Liver (tissue), 9 donors: ENCODE results near the gene YDJC. TPM values are rescaled to one million over a fixed set of nuclear protein-coding genes. Genes with fewer than 3 reads are reported as not detected.
A peak's percentile ranks its signal among the peaks of the same experiment; 100 is the strongest.

Source experiments
- DNase-seq: peaks from one replicate; pipeline ENCODE4 v3.0.0-alpha.2; 2017; ENCODE audit warnings: low spot score
- H3K27ac ChIP-seq, 2 donors: one replicate each; pipeline ENCODE4 v1.7.0; 2013; ENCODE audit warnings: inconsistent platforms in 2 of 2, low read length in 2 of 2, control low read depth in 1 of 2, low read depth in 1 of 2, mild to moderate bottlenecking in 1 of 2
- H3K27me3 ChIP-seq, 4 donors: one replicate each; pipeline versions ENCODE4 v1.6.1 to v1.7.0; 2013; ENCODE audit warnings: low read length in 3 of 4, inconsistent platforms in 1 of 4, mild to moderate bottlenecking in 1 of 4, moderate library complexity in 1 of 4; ENCODE audit not compliant: control insufficient read depth in 4 of 4, insufficient read depth in 4 of 4
- H3K36me3 ChIP-seq, 4 donors: one replicate each; pipeline versions ENCODE4 v1.6.1 to v1.7.0; 2013; ENCODE audit warnings: low read length in 3 of 4, mild to moderate bottlenecking in 3 of 4, low read depth in 1 of 4, moderate library complexity in 1 of 4; ENCODE audit not compliant: control insufficient read depth in 4 of 4, insufficient read depth in 3 of 4
- H3K4me1 ChIP-seq, 4 donors: one replicate each; pipeline versions ENCODE4 v1.6.1 to v1.7.0; 2013; ENCODE audit warnings: low read length in 3 of 4, mild to moderate bottlenecking in 3 of 4, moderate library complexity in 1 of 4; ENCODE audit not compliant: control insufficient read depth in 4 of 4, insufficient read depth in 4 of 4
- H3K4me3 ChIP-seq, 3 donors: one replicate each; pipeline versions ENCODE4 v1.6.1 to v1.7.0; 2013; ENCODE audit warnings: low read length in 3 of 3, control low read depth in 1 of 3, low read depth in 1 of 3, mild to moderate bottlenecking in 1 of 3
- H3K9ac ChIP-seq, 2 donors: one replicate each; pipeline ENCODE4 v1.7.0; 2013; ENCODE audit warnings: low read length in 2 of 2, mild to moderate bottlenecking in 2 of 2, moderate library complexity in 2 of 2, control low read depth in 1 of 2, low read depth in 1 of 2
- H3K9me3 ChIP-seq, 4 donors: one replicate each; pipeline versions ENCODE4 v1.6.1 to v1.7.0; 2013; ENCODE audit warnings: low read length in 3 of 4; ENCODE audit not compliant: control insufficient read depth in 4 of 4
- CTCF ChIP-seq: fragments of 150-350 bp; IDR thresholded peaks from 2 replicates; pipeline ENCODE4 v1.5.1; 2017; ENCODE audit warnings: improper control_type of control experiment, low read depth, low read length; ENCODE audit not compliant: missing input control
- EGR1 ChIP-seq, 2 donors: IDR thresholded peaks; 2 replicates each; pipeline ENCODE4 v1.6.1; 2016 to 2018; ENCODE audit warnings: antibody characterized with exemption in 2 of 2, low read depth in 2 of 2
- FOXA2 ChIP-seq: IDR thresholded peaks from 2 replicates; pipeline ENCODE4 v1.6.1; 2016; ENCODE audit warnings: antibody characterized with exemption
- GABPA ChIP-seq, 2 donors: IDR thresholded peaks in 1 of 2; conservative IDR thresholded peaks in 1 of 2; 2 replicates each; pipeline ENCODE4 v1.6.1; 2016; ENCODE audit warnings: antibody characterized with exemption in 2 of 2, mild to moderate bottlenecking in 1 of 2, moderate library complexity in 1 of 2
- HNF4A ChIP-seq, 2 donors: conservative IDR thresholded peaks; 2 replicates each; pipeline ENCODE4 v1.6.1; 2016; ENCODE audit warnings: antibody characterized with exemption in 2 of 2, mild to moderate bottlenecking in 2 of 2
- HNF4G ChIP-seq: IDR thresholded peaks from 2 replicates; pipeline ENCODE4 v1.6.1; 2016; ENCODE audit warnings: antibody characterized with exemption
- JUND ChIP-seq, 2 donors: IDR thresholded peaks; 2 replicates each; pipeline ENCODE4 v1.6.1; 2016; ENCODE audit warnings: antibody characterized with exemption in 2 of 2
- MAX ChIP-seq: IDR thresholded peaks from 2 replicates; pipeline ENCODE4 v1.6.1; 2016; ENCODE audit warnings: antibody characterized with exemption
- RAD21 ChIP-seq, 2 donors: IDR thresholded peaks; 2 replicates each; pipeline ENCODE4 v1.6.1; 2016; ENCODE audit warnings: antibody characterized with exemption in 2 of 2, mild to moderate bottlenecking in 2 of 2
- RXRA ChIP-seq, 2 donors: IDR thresholded peaks; 2 replicates each; pipeline ENCODE4 v1.6.1; 2017 to 2018; ENCODE audit warnings: antibody characterized with exemption in 2 of 2, mild to moderate bottlenecking in 1 of 2
- SP1 ChIP-seq: IDR thresholded peaks from 2 replicates; pipeline ENCODE4 v1.6.1; 2018; ENCODE audit warnings: antibody characterized with exemption, mild to moderate bottlenecking
- TAF1 ChIP-seq: conservative IDR thresholded peaks from 2 replicates; pipeline ENCODE4 v1.6.1; 2016; ENCODE audit warnings: antibody characterized with exemption, mild to moderate bottlenecking
- YY1 ChIP-seq: IDR thresholded peaks from 2 replicates; pipeline ENCODE4 v1.6.1; 2016; ENCODE audit warnings: antibody characterized with exemption, mild to moderate bottlenecking
- WGBS: extraction: QIAGEN DNeasy Blood & Tissue Kit; methylation state at CpG from one replicate; pipeline ENCODE4 v1.1.7; 2013; 5-methylcytosine and 5-hydroxymethylcytosine counted together
- polyA plus RNA-seq, 2 donors: library from polyadenylated mRNA; stranded (reverse) in 1 of 2; unstranded in 1 of 2; fragments of 200-250 nt in 1 of 2; fragments of >200 nt in 1 of 2; fragmentation: Nextera tagmentation in 1 of 2; extraction: Ambion mirVana in 1 of 2; gene quantifications; one replicate each; pipeline versions ENCODE4 v1.2.1 to v1.2.3, GENCODE V29; 2013 to 2015
- total RNA-seq, 2 donors: library from RNA; depleted of rRNA; stranded (reverse); fragments of >200 nt; gene quantifications; one replicate each; pipeline ENCODE4 v1.2.3, GENCODE V29; 2014
- TF ChIP-seq, protein P1 (sequence below): IDR thresholded peaks from 2 replicates; pipeline ENCODE4 v1.6.1; 2016; ENCODE audit warnings: antibody characterized with exemption, mild to moderate bottlenecking
- donor health status: healthy.
- donor health status: healthy.
- donor health status: healthy.
- donor health status: healthy.
- donor health status: healthy.

The YDJC gene
- total and polyA plus RNA-seq, 4 donors: 8.0 to 18.7 (median 8.3) TPM

DNA sequence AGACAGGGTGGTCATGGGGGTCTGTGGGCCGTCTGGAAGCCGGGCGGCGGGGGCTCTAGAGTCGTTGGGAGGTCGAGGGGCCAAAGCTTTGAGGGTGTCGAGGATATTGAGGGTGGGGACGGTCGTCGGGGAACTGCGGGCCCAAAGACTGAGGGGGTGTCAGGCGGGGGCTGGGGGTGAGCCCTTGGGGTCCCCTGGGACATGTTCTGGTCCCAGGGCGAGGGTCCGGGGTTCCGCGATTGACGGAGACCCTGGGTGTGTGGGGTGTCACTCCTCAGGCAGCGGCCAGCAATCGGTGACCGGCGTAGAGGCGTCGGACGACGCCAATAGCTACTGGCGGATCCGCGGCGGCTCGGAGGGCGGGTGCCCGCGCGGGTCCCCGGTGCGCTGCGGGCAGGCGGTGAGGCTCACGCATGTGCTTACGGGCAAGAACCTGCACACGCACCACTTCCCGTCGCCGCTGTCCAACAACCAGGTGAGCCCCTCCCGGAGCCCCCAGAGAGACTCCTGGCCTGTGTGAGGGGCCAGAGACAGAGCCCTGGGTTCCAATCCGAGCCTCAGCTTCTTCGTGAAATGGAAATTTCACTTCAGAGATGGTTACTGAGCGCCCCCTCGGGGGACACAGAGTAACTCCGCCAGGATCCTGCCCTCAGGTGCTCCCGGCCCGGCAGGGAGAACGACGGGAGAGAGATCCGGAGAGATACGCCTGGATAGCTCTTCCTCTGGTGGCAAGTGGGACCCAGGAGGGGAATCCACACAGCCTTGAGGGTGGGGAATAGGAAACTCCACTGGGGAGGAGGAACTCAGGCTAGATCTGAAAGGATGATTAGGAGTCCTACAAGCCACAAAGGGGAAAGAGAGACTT, 13.0 kb upstream of the YDJC start:
- peak overlapping the region; percentile 81 to 88 (median 87) for H3K4me3 ChIP-seq
- H3K9ac ChIP-seq: no peak overlapping the region
- peak; percentile 62 for DNase-seq
- no peaks in the 10 kb centered on the region for H3K27me3 ChIP-seq
- no peaks in the 10 kb centered on the region for H3K9me3 ChIP-seq
- H3K36me3 ChIP-seq: peaks cover 0 to 8% (median under 1%) of the 10 kb centered on the region in 4 donors
- WGBS: 2% methylated on average over 56 of the region's 56 CpGs
- TF ChIP-seq EGR1 (IDR thresholded peaks at IDR 0.05; ENCODE audit: low read depth in 2 of 2) (no peak), YY1 (no peak), MAX (no peak), CTCF (peak; percentile 40), HNF4A (conservative IDR thresholded peaks at IDR 0.05) (no peak), JUND (IDR thresholded peaks at IDR 0.05) (no peak), TAF1 (no peak), RAD21 (IDR thresholded peaks at IDR 0.05) (peak; percentile 49 to 61), RXRA (IDR thresholded peaks at IDR 0.05) (peak; percentile 55 to 71)
- TF ChIP-seq, protein P1, sequence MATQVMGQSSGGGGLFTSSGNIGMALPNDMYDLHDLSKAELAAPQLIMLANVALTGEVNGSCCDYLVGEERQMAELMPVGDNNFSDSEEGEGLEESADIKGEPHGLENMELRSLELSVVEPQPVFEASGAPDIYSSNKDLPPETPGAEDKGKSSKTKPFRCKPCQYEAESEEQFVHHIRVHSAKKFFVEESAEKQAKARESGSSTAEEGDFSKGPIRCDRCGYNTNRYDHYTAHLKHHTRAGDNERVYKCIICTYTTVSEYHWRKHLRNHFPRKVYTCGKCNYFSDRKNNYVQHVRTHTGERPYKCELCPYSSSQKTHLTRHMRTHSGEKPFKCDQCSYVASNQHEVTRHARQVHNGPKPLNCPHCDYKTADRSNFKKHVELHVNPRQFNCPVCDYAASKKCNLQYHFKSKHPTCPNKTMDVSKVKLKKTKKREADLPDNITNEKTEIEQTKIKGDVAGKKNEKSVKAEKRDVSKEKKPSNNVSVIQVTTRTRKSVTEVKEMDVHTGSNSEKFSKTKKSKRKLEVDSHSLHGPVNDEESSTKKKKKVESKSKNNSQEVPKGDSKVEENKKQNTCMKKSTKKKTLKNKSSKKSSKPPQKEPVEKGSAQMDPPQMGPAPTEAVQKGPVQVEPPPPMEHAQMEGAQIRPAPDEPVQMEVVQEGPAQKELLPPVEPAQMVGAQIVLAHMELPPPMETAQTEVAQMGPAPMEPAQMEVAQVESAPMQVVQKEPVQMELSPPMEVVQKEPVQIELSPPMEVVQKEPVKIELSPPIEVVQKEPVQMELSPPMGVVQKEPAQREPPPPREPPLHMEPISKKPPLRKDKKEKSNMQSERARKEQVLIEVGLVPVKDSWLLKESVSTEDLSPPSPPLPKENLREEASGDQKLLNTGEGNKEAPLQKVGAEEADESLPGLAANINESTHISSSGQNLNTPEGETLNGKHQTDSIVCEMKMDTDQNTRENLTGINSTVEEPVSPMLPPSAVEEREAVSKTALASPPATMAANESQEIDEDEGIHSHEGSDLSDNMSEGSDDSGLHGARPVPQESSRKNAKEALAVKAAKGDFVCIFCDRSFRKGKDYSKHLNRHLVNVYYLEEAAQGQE: no peak
- H3K27ac ChIP-seq: peak overlapping the region; percentile 30 to 55
- H3K4me1 ChIP-seq: peaks cover 8 to 22% (median 14%) of the 10 kb centered on the region in 4 donors

GRCh38 chr22:21641789-21642583, 12.2 kb upstream of the YDJC start, which contains the start of gene SDF2L1:
Gene SDF2L1 (plus strand): TSS chr22:21642302. CDS start chr22:21642337, 35 bp downstream.
- Histone ChIP-seq H3K4me1 (peaks cover 8 to 22% (median 14%) of the 10 kb centered on the region in 4 donors), H3K9ac (peak within 1 kb of the TSS in 1 of 2 donors; percentile 45), H3K27ac (peak within 1 kb of the TSS; percentile 30 to 55), H3K27me3 (no peaks in the 10 kb centered on the region), H3K36me3 (peaks cover 0 to 8% (median under 1%) of the 10 kb centered on the region in 4 donors), H3K4me3 (peak within 1 kb of the TSS; percentile 81 to 88 (median 87)), H3K9me3 (no peaks in the 10 kb centered on the region)
- under 1% methylated on average over 76 of the region's 76 CpGs for WGBS
- peak; percentile 97 for DNase-seq
- TF ChIP-seq YY1 (peak; percentile 65), FOXA2 (no peak), HNF4G (no peak), GABPA (IDR thresholded peaks at IDR 0.05 in 1 of 2, conservative IDR thresholded peaks at IDR 0.05 in 1 of 2) (peak in 1 of 2 donors; percentile 61), CTCF (peak; percentile 16), RXRA (IDR thresholded peaks at IDR 0.05) (peak; percentile 29 to 33), EGR1 (IDR thresholded peaks at IDR 0.05; ENCODE audit: low read depth in 2 of 2) (peak in 1 of 2 donors; percentile 13), SP1 (peak; percentile 86), HNF4A (conservative IDR thresholded peaks at IDR 0.05) (peak in 1 of 2 donors; percentile 7)
- TF ChIP-seq, protein P1: peak; percentile 14
